HK-2 (cell line): ENCODE results near the gene S100A3.
A peak's percentile ranks its signal among the peaks of the same experiment; 100 is the strongest.

Source experiments
- DNase-seq: peaks from one replicate; pipeline ENCODE4 v3.0.0-alpha.2; 2018; ENCODE audit not compliant: unreplicated experiment

S100A3 gene

GRCh38 chr1:153547560-153548551 lies 1.2 kb downstream of the S100A3 start:
- no peak for DNase-seq

GRCh38 chr1:153546796-153547559 lies 2.1 kb downstream of the S100A3 start:
- DNase-seq, result no peak

GRCh38 chr1:153546371-153546770 lies 2.7 kb downstream of the S100A3 start:
- DNase-seq, result no peak

- DNase-seq, result peak; percentile 75
Measured at GRCh38 chr1:153545067-153546055, 3.7 kb downstream of the S100A3 start, which contains the start of gene S100A4. Gene S100A4 (minus strand): TSS chr1:153545806. CDS start chr1:153544794, 1,012 bp downstream.

- DNase-seq, result no peak
Measured at GRCh38 chr1:153544453-153545066, 4.5 kb downstream of the S100A3 start.

GRCh38 chr1:153543736-153544135 lies 5.3 kb downstream of the S100A3 start:
- no peak for DNase-seq

GRCh38 chr1:153542956-153543711 lies 5.9 kb downstream of the S100A3 start:
- DNase-seq, result no peak

GRCh38 chr1:153541641-153542590 lies 7.1 kb downstream of the S100A3 start:
- DNase-seq, result no peak

- DNase-seq, result peak; percentile 42
Measured at GRCh38 chr1:153540394-153541361, 8.4 kb downstream of the S100A3 start, which contains the start of gene S100A5. Gene S100A5 (minus strand): TSS chr1:153540934. CDS start chr1:153540191, 743 bp downstream.

- no peak for DNase-seq
Measured at GRCh38 chr1:153539395-153540093, 9.5 kb downstream of the S100A3 start.

GRCh38 chr1:153538315-153538821 lies 10.7 kb downstream of the S100A3 start:
- no peak for DNase-seq

GRCh38 chr1:153537376-153537730 lies 11.7 kb downstream of the S100A3 start:
- no peak for DNase-seq

GRCh38 chr1:153536671-153537375 lies 12.2 kb downstream of the S100A3 start:
- DNase-seq, result no peak

GRCh38 chr1:153536012-153536670 lies 12.9 kb downstream of the S100A3 start:
- DNase-seq, result peak; percentile 93

- peak; percentile 54 for DNase-seq
Measured at GRCh38 chr1:153535242-153536011, 13.6 kb downstream of the S100A3 start, which contains the start of gene S100A6. Gene S100A6 (minus strand): TSS chr1:153535991. CDS start chr1:153535339, 652 bp downstream.
